Fibroblast of peridontal ligament (primary cell): ENCODE data around the gene SH3GLB2.
"Not testable (repeated sequence)": the region's sequence is repeated elsewhere in the genome, so short reads cannot be mapped to it uniquely, and the experiment has no call there.

ENCODE experiments used
- DNase-seq: peaks from one replicate; pipeline ENCODE4 v3.0.0-alpha.2; 2010; ENCODE audit errors: extremely low read depth

Gene SH3GLB2

DNA sequence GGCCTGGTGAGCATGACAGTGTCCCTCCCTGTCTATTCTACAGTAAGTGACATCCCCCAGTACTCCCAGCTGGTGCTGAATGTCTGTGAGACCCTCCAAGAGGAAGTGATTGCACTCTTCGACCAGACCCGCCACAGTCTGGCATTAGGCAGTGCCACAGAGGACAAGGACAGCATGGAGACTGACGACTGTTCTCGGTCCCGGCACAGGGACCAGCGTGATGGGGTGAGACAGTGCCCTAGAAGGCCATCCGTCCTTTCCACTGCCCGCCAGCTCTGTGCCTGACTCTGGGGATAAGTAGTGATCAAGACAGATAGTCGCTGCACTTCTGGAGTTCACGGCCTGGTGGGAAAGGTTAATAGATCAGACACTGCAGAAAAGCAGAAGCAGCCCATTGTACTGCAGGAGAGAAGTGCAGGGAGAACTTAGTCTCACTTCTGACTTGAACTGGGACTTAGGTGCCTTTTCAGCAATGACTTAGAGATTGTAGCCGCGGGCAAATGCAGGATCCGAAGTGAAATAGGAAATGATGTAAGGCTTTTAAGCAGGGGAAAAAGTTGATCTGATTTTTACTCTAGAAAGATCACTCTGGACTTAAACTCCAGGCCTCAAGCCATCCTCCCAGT lies 28.4 kb downstream of the SH3GLB2 start:
- no peak for DNase-seq

GRCh38 chr9:128998462-128998861 lies 29.7 kb downstream of the SH3GLB2 start:
- DNase-seq = no peak

DNA sequence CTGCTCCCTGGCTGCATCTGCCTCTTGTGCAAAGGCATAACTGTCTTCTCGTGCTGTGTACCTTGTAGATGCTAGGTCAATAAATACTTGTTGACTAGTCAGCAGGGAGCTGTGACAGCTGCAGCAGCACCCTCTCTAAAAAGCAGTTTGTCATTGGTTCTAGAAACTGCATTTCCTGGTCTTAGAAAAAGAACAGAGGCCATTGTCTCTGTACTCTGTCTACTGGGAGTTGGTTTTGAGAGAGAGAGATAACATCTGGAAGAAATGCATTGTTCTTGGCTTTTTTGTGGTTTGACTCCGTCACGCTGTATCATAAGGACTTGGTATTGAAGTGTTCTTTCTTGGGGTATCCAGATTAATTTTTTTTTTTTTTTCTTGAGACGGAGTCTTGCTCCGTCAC lies 32.3 kb downstream of the SH3GLB2 start:
- DNase-seq = no peak

DNA sequence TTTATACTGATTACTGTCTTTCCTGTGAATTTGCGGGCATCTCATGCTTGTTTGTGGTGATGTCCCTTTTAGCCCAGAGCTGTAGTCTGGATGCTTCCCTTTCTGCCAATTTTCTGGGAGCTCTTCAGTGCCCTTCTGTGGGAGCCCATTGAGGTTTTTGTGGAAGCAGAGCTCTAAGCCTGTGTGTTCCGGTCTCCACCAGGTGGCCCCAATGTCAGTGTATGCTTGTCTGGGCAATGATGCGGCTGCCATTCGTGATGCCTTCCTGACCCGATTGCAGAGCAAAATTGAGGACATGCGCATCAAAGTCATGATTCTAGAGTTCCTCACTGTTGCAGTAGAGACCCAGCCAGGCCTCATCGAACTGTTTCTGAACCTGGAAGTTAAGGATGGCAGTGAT lies 35.1 kb downstream of the SH3GLB2 start:
- peak; percentile 39 for DNase-seq

DNA sequence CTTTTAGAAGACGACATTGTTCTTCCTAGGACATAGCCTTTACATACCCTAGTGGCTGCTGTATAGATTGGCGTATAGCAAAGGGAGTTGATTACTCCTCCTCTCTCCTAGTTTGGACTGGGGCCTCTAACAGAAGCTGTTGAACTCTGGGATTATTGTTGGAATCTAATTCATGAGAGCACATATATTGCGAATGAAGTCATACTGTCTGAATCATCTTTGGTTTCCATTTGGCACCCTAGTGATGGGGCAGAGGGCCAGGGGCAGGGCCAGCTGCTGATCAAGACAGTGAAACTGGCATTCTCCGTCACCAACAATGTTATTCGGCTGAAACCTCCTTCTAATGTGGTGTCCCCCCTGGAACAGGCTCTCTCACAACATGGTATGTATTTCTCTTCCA lies 40.3 kb downstream of the SH3GLB2 start:
- DNase-seq = peak; percentile 90

- DNase-seq = no peak
Observed at GRCh38 chr9:128986671-128987070, 41.5 kb downstream of the SH3GLB2 start.

- no peak for DNase-seq
Observed at GRCh38 chr9:128983536-128983935, 44.6 kb downstream of the SH3GLB2 start.

DNA sequence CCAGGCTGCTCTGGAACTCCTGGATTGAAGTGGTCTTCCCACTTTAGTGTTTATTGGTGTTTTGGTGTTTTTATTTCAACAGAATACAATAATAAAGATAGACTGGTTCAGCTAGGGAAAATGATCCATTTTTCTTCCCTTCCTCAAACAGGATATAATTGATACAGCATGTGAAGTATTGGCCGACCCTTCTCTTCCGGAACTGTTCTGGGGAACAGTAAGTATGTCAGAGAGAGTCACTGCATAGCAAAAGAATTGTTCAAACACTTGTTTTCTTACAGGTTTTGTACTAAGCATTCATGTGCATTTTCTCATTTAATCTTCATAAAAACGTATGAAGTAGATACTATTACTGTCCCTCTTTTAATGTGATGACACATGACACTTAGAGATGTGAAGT lies 49.0 kb downstream of the SH3GLB2 start:
- peak; percentile 13 for DNase-seq

GRCh38 chr9:128972956-128973355 lies 55.2 kb downstream of the SH3GLB2 start:
- DNase-seq = peak; percentile 69

GRCh38 chr9:128969491-128969890 lies 58.6 kb downstream of the SH3GLB2 start:
- peak; percentile 33 for DNase-seq

DNA sequence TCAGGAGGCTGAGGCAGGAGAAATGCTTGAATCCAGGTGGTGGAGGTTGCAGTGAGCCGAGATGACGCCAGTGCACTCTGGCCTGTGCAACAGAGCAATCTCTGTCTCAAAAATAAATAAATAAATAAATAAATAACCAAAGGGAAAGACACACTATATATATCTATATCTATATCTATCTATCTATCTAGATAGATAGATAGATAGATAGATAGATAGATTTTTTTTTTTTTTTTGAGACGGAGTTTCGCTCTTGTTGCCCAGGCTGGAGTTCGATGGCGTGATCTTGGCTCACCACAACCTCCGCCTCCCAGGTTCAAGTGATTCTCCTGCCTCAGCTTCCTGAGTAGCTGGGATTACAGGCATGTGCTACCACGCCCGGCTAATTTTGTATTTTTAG lies 66.7 kb downstream of the SH3GLB2 start:
- DNase-seq = not testable (repeated sequence)
